Measurements from ENCODE around the gene FAM156A. TPM values are rescaled to one million over a fixed set of nuclear protein-coding genes. Genes with fewer than 3 reads are reported as not detected.
"Not testable (repeated sequence)": the region's sequence is repeated elsewhere in the genome, so short reads cannot be mapped to it uniquely, and the experiment has no call there.

FAM156A gene
- total and polyA plus RNA-seq, 8 donors = 4.5 to 196 (median 19.3) TPM

- no peak overlapping the region for H3K4me3 ChIP-seq
- TF ChIP-seq EP300 (IDR thresholded peaks at IDR 0.05) = no peak
- TF ChIP-seq POLR2AphosphoS5 (IDR thresholded peaks at IDR 0.05) = no peak
- no peak for TF ChIP-seq CTCF (IDR thresholded peaks at IDR 0.05)
- TF ChIP-seq POLR2A (IDR thresholded peaks at IDR 0.05) = no peak
- intact Hi-C loops (cut with DNase I; ENCODE audit: low total_unique reads) = no loop called here
- no peaks in the 10 kb centered on the region for H3K27me3 ChIP-seq
- peaks cover 0 to 24% (median 10%) of the 10 kb centered on the region in 4 donors for H3K4me1 ChIP-seq
- WGBS, 5 donors = 16 to 34% (median 27%) methylated on average over 4 of the region's 4 CpGs
- no peaks in the 10 kb centered on the region for H3K9me3 ChIP-seq
- peak overlapping the region in 3 of 5 donors; percentile 55 to 66 (median 55) for H3K27ac ChIP-seq
- DNase-seq = peak; percentile 44 to 54
- no peaks in the 10 kb centered on the region for H3K36me3 ChIP-seq
Measured at GRCh38 chrX:52923781-52924241, 34.5 kb downstream of the FAM156A start.

GRCh38 chrX:52914704-52915103 is 43.6 kb downstream of the FAM156A start:
- DNase-seq; H3K4me1 ChIP-seq; H3K9me3 ChIP-seq; H3K27ac ChIP-seq; H3K36me3 ChIP-seq; intact Hi-C loops (cut with DNase I; ENCODE audit: low total_unique reads); H3K4me3 ChIP-seq; H3K27me3 ChIP-seq: not testable (repeated sequence)
- WGBS, 5 donors = no CpG with 5 or more reads among the region's 3 CpGs

- H3K4me1 ChIP-seq; intact Hi-C loops (cut with DNase I; ENCODE audit: low total_unique reads); H3K36me3 ChIP-seq; DNase-seq; H3K9me3 ChIP-seq; H3K27me3 ChIP-seq; H3K27ac ChIP-seq; H3K4me3 ChIP-seq: not testable (repeated sequence)
- WGBS, 5 donors = no CpG with 5 or more reads among the region's 9 CpGs
Measured at GRCh38 chrX:52913681-52914080, 44.6 kb downstream of the FAM156A start.

- H3K27me3 ChIP-seq; H3K4me1 ChIP-seq; H3K36me3 ChIP-seq; intact Hi-C loops (cut with DNase I; ENCODE audit: low total_unique reads); H3K4me3 ChIP-seq; DNase-seq; H3K27ac ChIP-seq; H3K9me3 ChIP-seq: not testable (repeated sequence)
- no CpG with 5 or more reads among the region's 12 CpGs for WGBS, 5 donors
Measured at GRCh38 chrX:52909313-52909969, 48.9 kb downstream of the FAM156A start.

- H3K36me3 ChIP-seq; H3K9me3 ChIP-seq; DNase-seq; H3K27ac ChIP-seq; H3K27me3 ChIP-seq; intact Hi-C loops (cut with DNase I; ENCODE audit: low total_unique reads); H3K4me1 ChIP-seq; H3K4me3 ChIP-seq: not testable (repeated sequence)
- no CpG with 5 or more reads among the region's 17 CpGs for WGBS, 5 donors
Measured at GRCh38 chrX:52907900-52908299, 50.4 kb downstream of the FAM156A start.

- H3K4me3 ChIP-seq; H3K27ac ChIP-seq; H3K27me3 ChIP-seq; intact Hi-C loops (cut with DNase I; ENCODE audit: low total_unique reads); H3K4me1 ChIP-seq; H3K36me3 ChIP-seq; DNase-seq; H3K9me3 ChIP-seq: not testable (repeated sequence)
- whole genome bisulfite sequencing, 5 donors = no CpG with 5 or more reads among the region's 17 CpGs
Measured at GRCh38 chrX:52907137-52907536, 51.2 kb downstream of the FAM156A start.

GRCh38 chrX:52906072-52906471 is 52.2 kb downstream of the FAM156A start:
- DNase-seq; H3K27me3 ChIP-seq; intact Hi-C loops (cut with DNase I; ENCODE audit: low total_unique reads); H3K9me3 ChIP-seq; H3K4me3 ChIP-seq; H3K27ac ChIP-seq; H3K36me3 ChIP-seq; H3K4me1 ChIP-seq: not testable (repeated sequence)
- WGBS, 5 donors = no CpG with 5 or more reads among the region's 4 CpGs

- H3K27ac ChIP-seq; H3K4me3 ChIP-seq; H3K27me3 ChIP-seq; H3K4me1 ChIP-seq; intact Hi-C loops (cut with DNase I; ENCODE audit: low total_unique reads); H3K36me3 ChIP-seq; H3K9me3 ChIP-seq; DNase-seq: not testable (repeated sequence)
- WGBS, 5 donors = no CpG with 5 or more reads among the region's 10 CpGs
Measured at GRCh38 chrX:52905531-52905930, 52.8 kb downstream of the FAM156A start.

Other genes starting within 250 kb of the FAM156A start
- gene SSX2B, start 207.3 kb downstream of the FAM156A start, total RNA-seq = not detected
- not detected for gene SSX2B, start 207.3 kb downstream of the FAM156A start, polyA plus RNA-seq
- gene SPANXN5, start 161.1 kb downstream of the FAM156A start, total RNA-seq = not detected
- not detected for gene SPANXN5, start 161.1 kb downstream of the FAM156A start, polyA plus RNA-seq
- not detected for gene XAGE5, start 147.2 kb downstream of the FAM156A start, total RNA-seq
- not detected for gene XAGE5, start 147.2 kb downstream of the FAM156A start, polyA plus RNA-seq
- not detected for gene XAGE3, start 90.4 kb downstream of the FAM156A start, total RNA-seq
- not detected for gene XAGE3, start 90.4 kb downstream of the FAM156A start, polyA plus RNA-seq
- 10 to 100 TPM; 11.7 to 28.6 (median 19.4) TPM for gene FAM156B, start 61.2 kb downstream of the FAM156A start, total RNA-seq
- gene FAM156B, start 61.2 kb downstream of the FAM156A start, polyA plus RNA-seq = 10 to 100 TPM in 2 of 3 donors, 1 to 10 TPM in 1; 6.0 to 39.5 (median 19.1) TPM
- gene GPR173, start 90.3 kb upstream of the FAM156A start, total RNA-seq = 1 to 10 TPM in 2 of 5 donors, not detected in 3; 1.0 to 7.5 TPM
- gene GPR173, start 90.3 kb upstream of the FAM156A start, polyA plus RNA-seq = under 1 TPM in 2 of 3 donors, not detected in 1; 0.44 to 0.53 TPM
- 100 to 1,000 TPM in 1 of 5 donors, 10 to 100 TPM in 4; 19.9 to 105 (median 48.7) TPM for gene TSPYL2, start 123.8 kb upstream of the FAM156A start, total RNA-seq
- gene TSPYL2, start 123.8 kb upstream of the FAM156A start, polyA plus RNA-seq = 10 to 100 TPM; 22.1 to 50.6 (median 34.2) TPM
- 10 to 100 TPM in 4 of 5 donors, 1 to 10 TPM in 1; 6.7 to 35.6 (median 18.7) TPM for gene KANTR, start 135.6 kb upstream of the FAM156A start, total RNA-seq
- 1 to 10 TPM; 1.1 to 6.2 (median 1.6) TPM for gene KANTR, start 135.6 kb upstream of the FAM156A start, polyA plus RNA-seq

Measured in stomach (tissue), 9 donors.